Choroid plexus epithelial cell (primary cell): Measurements from ENCODE around the gene MYOZ2.

Experiments used
- DNase-seq: peaks from one replicate; pipeline ENCODE4 v3.0.0-alpha.2; 2010; ENCODE audit warnings: low read depth
- H3K4me3 ChIP-seq: 2 replicates; pipeline ENCODE4 v1.5.1; 2011; ENCODE audit warnings: low read depth, mild to moderate bottlenecking, control low read depth, low read length, moderate library complexity
- TF ChIP-seq, protein P1 (sequence below): conservative IDR thresholded peaks from 2 replicates; pipeline ENCODE4 v1.5.1; 2011; ENCODE audit warnings: low read depth, mild to moderate bottlenecking, control low read depth, inconsistent platforms, low read length, moderate library complexity

The MYOZ2 gene

DNA sequence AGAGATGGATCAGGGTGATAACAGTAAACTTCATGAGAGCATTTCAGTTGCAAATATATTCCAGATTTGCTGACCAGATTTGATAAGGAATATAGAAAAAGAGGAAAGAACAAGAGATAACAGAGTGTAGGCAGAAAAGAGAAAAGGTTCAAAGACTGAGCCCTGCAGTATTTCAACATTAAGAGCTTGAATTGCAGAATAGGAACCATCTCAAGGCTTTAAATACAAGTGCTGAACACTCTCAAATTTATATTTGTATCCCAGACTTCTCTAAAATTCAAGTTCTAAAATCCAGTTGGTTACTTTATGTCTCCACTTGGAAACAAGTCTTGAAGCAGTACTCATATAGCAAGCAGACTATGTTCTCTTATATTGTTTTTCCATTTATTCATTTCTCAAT is 9.7 kb upstream of the MYOZ2 start:
- DNase-seq: no peak
- no peak overlapping the region for H3K4me3 ChIP-seq
- TF ChIP-seq, protein P1, sequence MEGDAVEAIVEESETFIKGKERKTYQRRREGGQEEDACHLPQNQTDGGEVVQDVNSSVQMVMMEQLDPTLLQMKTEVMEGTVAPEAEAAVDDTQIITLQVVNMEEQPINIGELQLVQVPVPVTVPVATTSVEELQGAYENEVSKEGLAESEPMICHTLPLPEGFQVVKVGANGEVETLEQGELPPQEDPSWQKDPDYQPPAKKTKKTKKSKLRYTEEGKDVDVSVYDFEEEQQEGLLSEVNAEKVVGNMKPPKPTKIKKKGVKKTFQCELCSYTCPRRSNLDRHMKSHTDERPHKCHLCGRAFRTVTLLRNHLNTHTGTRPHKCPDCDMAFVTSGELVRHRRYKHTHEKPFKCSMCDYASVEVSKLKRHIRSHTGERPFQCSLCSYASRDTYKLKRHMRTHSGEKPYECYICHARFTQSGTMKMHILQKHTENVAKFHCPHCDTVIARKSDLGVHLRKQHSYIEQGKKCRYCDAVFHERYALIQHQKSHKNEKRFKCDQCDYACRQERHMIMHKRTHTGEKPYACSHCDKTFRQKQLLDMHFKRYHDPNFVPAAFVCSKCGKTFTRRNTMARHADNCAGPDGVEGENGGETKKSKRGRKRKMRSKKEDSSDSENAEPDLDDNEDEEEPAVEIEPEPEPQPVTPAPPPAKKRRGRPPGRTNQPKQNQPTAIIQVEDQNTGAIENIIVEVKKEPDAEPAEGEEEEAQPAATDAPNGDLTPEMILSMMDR: no peak

DNA sequence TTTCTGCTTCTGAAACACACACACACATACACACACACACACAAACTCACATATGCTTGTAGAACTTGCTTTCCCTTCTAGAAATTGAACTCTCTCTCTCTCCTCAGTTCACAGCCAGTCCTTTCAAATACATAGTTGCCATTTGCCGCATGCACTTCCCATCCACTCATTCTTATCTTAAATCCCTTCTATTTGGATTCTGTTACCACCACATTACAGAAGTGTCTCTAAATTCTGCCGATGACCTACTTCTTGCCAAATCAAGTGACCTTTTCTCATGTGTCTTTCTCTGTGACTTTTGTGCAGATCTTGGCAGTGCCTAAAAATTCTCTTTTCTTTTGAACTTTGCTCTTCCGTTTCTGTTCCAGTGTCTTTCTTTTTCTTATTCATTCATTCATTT is 7.5 kb upstream of the MYOZ2 start:
- TF ChIP-seq, protein P1: no peak
- no peak for DNase-seq
- H3K4me3 ChIP-seq: no peak overlapping the region

DNA sequence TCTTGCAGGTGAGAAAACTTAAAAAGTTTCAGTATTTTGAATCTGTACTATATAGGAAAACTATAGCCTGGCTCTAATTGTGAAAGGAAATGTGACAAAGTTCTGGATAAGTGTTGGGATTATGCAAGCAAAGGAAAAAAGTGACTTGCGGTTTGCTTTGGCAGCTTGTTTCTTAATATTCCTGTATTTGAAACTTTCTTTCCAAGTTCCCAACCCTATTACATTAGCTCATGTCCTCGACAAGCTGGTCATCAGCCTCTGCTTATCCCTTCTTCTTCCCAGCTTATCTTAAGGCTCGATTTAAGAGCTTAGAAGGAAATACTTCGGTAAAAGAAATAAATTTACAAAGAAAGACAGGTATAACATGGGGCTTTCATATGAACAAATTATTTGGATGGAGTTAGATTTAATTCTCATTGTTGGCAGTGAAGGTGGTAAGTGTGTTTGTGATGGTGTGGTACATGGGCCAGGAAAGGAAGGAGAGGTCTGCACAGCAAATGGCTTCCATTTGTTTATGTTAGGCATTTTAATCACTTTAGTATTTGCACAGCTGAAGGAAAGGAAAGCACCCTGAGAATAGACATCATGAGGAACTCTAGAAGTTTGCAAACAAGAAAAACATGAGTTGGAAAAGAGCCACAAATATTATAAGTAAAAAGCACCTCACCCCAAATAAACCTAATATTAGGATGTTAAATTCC is 5.1 kb upstream of the MYOZ2 start:
- no peak overlapping the region for H3K4me3 ChIP-seq
- TF ChIP-seq, protein P1: no peak
- peak; percentile 41 for DNase-seq

DNA sequence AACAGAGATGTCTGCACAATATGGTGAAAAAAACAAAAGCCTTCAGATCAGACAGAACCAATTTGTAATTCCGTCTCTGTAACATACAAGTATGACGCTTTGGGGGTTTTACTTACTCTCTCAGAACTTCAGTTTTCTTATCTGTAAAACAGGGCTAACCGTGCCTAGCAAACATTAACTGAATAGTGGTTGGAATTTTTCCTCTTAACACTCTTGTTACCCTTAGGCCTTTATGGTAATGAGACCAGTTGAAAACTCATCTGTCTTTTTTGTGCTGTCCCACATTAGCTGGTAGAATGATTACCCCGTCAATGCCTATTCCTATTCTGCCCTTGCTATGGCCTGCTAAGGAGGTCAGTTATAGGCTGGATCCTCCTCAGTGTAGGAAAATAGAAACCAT is 4.5 kb upstream of the MYOZ2 start:
- no peak for DNase-seq
- TF ChIP-seq, protein P1: no peak
- no peak overlapping the region for H3K4me3 ChIP-seq

DNA sequence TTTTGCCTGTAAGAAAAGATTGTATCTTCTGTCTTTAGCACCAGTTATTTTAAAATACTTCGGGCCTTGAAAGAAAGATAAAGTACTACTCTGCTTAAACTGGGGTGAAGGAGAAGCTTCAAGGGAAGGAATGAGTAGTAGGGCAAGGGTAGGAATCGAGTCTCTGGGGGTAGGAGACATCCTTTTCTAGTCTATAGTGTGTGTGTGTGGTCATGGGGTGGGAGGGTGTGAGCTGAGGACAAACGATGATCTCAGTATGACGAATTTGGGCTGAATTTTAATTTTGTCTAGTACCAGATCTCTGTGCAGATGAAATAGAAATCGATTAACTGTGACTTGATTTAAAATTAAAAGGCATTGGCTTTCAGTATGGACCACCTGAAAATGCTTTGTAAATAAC is 3.3 kb upstream of the MYOZ2 start:
- no peak overlapping the region for H3K4me3 ChIP-seq
- TF ChIP-seq, protein P1: no peak
- no peak for DNase-seq

DNA sequence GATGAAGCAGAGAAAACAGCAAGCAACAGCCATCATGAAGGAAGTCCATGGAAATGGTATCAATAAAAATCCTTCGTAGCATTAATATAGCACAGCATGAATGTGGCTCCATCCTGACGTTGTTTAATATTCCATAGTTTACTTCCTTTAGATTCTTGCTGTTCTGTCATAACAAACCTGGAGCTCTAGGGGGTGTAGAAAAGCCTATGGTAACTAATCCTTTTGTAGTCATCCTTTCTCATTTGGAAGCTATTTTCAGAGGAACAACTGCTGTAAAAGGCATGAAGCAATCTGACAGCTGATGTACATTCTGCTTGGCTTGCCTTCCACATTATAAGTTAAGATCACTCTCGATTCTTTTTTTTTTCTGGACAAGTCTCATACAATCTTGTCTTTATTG is 914 bp downstream of the MYOZ2 start:
- no peak overlapping the region for H3K4me3 ChIP-seq
- peak; percentile 77 for DNase-seq
- TF ChIP-seq, protein P1: peak; percentile 47

DNA sequence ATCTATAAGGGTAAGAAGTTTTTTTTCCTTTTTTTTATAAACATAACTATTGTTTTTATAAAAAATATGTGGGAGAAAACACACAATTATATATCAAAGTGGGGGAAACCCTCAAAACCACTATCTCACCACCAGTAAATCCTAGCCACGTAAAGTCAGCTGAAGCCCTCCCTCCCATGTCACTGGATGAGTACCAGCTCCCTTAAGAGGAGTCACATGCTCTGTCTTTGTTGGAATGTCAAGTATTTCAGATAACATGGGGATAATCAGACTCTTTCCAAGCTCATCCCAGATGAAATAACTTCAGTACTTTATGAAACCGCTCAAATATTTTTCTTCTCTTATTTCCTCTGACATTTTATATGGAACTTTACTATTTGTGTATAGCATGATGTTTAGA is 2.4 kb downstream of the MYOZ2 start:
- no peak overlapping the region for H3K4me3 ChIP-seq
- TF ChIP-seq, protein P1: no peak
- DNase-seq: peak; percentile 72
